Stimulated activated CD8-positive, alpha-beta memory T cell treated with anti-CD3 and anti-CD28 coated beads, Interleukin-2, amount 100 ng/mL, for 1 hour (primary cell): ENCODE measurements around the gene PPP1R13B.
"Not testable (repeated sequence)": the region's sequence is repeated elsewhere in the genome, so short reads cannot be mapped to it uniquely, and the experiment has no call there.

Experiments used
- DNase-seq, 2 donors: peaks; one replicate each; pipeline ENCODE4 v3.0.0-alpha.2; 2020; ENCODE audit warnings: low read depth in 2 of 2

PPP1R13B gene

DNA sequence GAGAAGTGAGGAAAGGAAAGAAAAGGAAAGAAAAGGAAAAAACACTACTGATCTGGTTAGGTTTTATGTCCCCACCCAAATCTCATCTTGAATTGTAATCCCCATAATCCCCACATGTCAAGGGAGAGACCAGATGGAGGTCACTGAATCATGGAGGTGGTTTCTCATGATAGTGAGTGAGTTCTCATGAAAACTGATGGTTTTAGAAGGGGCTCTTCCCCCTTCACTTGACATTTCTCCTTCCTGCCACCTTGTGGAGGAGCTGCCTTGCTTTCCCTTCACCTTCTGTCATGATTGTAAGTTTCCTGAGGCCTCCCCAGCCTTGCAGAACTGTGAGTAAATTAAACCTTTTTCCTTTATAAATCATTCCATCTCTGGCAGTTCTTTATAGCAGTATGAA lies 54.2 kb downstream of the PPP1R13B start:
- DNase-seq: not testable (repeated sequence)

DNA sequence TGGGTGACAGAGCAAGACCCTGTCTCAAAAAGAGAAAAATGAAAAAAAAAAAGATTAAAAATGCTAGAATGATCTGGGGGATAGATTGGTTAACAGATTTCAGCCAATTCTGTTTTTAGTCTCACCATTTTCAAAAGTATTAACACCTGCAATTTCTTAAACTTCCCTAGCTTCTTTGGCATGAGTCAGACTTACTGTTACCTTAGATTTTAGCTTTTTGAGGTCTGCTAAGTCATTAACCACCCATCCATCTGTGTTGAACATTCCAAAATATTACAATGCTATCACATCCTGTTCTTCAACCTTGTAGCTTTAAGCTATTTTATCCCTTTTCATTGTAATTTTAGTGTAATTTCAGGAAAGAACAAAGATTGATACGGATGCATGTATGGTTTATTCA lies 59.3 kb downstream of the PPP1R13B start:
- no peak for DNase-seq

DNA sequence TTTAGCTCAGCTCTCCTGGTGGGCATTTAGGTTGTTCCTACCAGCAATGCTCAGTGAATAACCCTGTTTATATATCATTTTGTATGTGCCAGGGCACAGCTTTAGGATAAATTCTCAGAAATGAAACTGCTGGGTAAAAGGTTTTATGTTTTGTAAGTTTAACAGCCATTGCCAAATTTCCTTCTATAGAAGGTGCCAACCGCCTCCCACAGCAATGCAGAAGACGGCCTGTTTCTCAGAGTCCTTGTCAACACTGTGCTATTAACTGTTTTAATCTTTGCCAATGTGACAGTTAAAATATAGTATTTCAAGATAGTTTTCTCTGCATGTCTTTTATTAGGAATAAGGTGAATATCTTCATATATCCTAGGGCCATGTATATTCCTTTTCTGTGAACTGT lies 65.0 kb downstream of the PPP1R13B start:
- DNase-seq: no peak

DNA sequence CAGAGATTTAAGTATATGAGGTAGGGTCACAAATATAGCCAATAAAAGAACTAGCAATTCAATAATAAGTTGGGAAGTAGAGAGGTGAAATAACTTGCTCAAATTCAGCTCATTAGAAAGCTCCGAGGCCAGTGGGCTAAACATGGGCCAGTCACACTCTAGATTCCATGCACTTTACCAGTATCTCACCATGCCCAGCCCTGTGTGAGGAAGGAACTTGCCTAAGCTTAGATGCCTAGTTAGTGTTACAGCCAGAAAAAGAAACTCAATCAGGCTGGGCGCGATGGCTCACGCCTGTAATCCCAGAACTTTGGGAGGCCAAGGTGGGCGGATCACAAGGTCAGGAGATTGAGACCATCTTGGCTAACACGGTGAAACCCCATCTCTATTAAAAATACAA lies 71.1 kb downstream of the PPP1R13B start:
- DNase-seq: not testable (repeated sequence)

DNA sequence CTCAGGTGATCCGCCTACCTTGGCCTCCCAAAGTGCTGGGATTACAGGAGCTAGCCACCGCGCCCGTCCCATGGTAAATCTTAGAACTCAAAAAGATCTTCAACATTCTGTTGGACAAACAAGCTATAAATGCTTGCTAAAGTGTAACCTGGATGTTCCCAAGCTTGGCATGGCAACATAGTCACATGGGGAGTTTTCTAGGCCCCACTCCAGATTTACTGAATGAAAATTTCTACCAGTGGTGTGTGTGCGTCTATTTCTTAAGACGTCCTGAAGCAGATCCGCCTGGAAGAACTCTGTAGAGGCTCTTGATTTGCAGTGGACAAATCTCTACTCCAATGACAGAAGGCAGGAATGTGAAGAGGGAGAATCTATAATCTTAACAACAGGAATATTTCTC lies 71.9 kb downstream of the PPP1R13B start:
- no peak for DNase-seq

DNA sequence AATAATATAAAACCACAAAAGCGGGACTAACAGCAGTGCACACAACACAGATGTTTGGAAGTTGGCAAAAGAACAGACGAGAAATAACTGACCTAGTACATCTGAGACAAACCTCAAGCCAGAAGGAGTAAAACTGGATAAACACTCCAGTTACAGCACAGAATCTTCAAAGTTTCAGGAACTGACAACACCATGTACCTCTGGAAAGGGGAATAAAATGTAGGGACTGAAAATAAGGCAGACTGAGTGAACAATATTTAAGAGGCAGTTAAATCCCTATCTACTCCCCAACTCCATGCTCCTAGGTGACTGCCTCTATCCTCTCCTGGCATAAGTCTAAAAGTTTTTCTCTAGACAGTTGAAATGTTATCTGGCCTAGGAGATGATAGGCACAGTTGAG lies 73.9 kb downstream of the PPP1R13B start:
- no peak for DNase-seq

DNA sequence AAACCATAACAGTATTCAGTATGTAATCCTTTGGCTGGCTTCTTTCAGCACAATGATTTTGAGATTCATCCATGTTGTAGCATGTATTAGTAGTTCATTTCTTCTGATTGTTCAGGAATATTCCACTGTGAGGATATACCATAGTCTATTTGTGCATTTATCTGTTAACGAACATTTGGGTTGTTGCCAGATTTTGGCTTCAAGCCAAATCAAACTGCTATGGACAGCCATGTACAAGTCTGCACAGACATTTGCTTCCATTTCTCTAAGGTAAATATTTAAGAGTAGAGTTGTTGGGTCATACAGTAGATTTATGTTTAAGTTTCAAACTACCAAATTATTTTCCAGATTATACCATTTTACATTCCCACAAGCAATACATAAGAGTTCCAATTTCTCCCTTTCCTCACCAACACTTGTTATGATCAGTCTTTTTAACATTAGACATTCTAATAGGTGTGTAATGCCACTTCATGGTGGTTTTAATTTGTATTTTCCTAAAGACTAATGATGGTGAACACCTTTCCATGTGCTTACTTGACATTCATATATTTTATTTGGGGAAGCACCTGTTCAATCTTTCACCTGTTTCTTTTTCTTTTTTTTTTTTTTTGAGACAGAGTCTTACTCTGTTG lies 75.2 kb downstream of the PPP1R13B start:
- DNase-seq: no peak

DNA sequence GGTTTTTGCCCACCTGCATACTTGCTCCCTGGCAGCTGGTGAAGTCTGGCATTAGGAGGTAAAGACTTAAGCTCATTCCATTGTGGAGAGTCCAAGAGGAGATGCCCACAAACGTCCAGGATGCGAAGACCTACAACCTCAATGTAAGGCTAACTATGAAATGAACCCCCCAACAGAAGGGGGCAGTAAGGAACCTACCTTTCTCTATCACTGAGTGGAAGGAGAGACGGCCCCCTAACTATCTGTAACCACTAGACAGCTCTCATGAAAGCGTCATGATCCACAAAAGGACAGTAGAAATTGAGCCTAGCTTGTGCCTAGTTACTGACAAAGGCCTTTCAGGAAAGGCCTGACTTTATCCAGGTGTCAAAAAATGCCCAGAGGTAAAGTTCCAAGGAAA lies 76.5 kb downstream of the PPP1R13B start:
- DNase-seq: no peak

DNA sequence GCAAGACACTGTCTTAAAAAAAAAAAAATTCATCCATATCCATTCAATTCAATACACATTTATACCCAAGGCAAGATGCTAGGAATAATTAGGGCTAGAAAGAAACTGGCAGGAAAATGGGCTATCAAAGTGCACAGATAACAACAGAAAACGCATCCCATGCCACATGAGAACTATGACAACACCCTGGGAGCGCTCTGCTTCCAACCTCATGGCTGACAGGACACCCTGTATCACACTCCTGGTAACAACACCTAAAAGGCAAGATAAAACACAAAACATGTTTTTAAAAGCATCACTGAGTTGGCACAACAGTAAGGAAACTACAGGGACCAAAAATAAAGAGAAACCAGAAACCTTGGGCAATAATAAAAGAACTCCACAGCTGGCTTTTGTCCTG lies 76.9 kb downstream of the PPP1R13B start:
- no peak for DNase-seq

DNA sequence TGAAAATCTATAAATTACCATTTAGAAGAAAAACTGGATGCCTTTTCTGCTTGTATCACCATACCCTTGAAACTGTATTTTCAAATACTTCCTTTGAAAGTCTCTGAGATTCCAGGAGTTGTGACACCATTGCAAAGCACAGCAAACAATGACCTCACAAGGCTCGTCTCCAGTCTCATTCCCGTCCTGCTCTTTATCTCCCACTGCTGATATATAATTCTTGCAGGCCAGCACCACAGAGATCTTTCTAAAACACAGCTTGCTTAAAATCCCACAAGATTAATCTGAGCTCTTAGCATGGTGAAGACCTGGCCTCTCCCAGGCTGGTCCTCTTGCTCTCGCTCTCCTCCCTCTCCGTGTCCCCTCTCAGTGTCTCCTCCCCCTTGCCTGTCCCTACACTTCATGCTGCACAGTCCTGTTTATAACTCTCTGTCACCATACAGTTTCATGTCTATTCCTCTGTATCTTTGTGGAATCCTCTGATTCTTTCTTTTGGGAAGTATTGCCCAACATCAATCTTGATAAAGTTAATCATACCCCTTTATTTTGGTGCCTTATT lies 80.0 kb downstream of the PPP1R13B start:
- no peak for DNase-seq

DNA sequence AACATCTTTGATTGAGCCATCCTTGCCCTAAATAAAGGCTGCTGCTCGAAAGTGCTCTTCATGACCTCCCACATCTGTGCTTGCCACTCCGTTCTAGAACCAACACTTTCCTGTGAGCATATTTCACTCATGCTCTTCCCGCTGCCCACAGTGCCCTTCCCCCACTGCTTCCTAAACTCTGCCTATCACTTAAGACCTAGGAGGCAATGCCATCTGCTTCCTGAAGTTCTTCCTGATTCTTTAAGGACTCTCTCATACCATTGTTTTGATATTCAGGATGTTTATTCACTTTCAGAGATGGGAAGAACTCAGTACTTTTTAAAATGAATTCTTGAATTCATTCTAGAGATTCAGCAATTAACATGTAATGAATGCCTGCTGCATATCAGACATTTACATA lies 81.8 kb downstream of the PPP1R13B start:
- DNase-seq: no peak

DNA sequence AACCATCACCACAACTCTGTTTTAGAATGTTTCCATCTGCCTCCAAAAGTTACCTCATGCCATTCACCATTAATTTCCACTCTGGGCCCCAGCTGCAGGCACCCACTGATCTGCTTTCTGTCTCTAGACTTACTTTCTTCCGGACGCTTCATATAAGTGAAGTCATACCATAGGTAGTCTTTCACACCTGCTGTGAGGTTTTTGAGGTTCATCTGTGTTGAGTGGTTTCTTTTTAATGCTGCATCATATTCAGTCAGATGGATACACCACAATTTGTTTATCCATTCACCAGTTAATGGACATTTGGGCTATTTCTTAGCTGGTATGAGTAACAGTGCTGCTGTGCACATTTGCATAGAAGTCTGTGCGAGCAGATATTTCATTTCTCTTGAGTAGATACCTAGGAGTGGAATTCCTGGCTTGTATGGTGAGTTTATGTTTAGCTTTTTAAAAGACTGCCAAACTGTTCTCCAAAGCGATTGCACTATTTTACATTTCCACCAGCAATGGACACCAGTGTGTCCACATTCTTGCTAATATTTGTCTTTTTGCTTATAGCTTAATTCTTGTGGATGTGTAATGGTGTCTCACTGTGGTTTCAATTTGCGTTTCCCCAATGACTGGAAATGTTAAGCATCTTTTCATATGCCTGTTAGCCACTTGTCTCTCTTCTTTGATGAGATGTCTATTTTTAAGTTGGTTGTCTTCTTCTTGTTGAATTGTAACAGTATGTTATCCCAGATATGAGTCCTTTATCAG lies 83.5 kb downstream of the PPP1R13B start:
- no peak for DNase-seq

DNA sequence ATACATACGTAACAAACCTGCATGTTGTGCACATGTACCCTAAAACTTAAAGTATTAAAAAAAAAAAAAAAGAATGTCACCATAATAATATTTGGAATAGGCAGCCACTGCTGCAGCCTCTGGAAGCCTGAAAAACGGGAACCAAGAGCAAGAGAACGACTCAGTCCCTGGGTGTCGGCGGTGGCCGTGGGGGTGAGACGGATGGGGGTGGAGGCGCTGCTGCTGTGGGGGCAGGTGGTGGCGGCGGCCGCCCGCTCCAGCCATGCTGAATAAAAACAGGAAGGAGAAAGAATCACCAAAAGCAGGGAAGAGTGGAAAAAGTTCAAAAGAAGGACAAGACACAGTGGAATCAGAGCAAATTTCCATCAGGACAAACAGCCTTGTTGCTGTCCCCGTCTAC lies 84.8 kb downstream of the PPP1R13B start:
- DNase-seq: no peak

DNA sequence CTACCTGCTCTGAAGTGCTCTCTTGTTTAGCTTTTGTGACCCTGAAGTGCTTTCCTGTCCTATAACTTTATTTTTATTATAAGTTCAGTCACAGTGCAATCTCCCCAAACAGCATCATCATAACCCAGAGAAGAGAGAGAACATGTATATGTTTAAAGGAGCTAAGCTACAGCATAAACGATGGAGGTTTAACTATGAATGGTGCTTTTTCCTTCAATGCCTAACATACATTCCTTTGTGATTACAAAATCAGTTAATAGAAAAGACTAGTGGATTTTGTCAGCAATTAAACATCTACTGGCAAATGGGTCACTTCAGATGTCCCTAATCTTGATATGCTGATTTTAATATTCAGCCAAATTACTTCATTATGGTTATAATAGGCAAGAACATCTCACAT lies 85.3 kb downstream of the PPP1R13B start:
- DNase-seq: no peak

DNA sequence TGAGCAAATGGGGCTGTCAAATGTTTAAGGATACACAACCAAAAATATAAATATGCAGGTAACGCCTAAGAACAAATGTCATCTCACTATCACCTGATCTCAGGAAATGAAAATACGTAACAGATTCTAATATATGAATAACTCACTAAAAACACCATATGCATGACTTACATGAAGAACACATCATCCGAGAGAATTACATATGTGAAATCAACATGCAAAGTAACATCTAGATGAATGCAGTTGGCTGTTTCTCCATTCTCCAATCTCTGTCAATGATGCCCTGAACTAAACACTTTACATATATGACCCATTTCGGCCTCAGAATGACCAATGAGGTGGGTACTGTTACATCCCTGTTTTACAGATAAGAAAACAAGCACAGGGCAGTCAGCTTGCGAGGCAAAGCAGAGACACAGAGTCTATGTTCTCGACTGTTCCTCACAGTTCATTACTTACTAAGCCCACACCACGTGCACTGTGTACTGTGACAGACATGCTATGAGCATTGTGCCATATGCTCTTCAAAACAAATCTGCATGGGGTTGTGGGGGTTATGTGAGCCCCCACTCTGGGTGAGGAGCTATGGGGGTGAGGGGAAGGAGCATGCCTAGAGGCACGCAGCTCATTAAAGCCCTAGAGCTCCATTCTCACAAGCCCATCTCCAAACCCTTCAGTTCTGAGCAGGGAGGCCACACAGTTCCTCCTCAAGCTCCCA lies 89.2 kb downstream of the PPP1R13B start:
- no peak for DNase-seq

DNA sequence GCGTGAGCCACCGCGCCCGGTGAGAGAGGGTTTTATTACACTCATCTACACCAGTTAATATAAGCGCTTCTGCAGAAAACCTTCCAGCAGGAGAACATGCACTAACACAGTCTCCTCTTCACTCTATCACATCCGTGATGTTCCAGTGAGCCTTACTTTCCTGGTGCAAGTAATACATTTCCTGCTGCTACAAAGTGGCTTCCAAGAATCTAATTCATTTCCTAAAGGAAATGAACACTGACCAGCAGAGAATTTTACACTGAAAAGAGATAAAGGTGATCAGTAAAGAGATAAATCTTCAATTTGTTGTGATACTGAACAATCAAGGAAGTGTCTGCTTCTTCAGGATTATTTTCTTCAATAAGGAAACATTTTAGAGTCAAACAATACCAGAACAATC lies 92.3 kb downstream of the PPP1R13B start:
- no peak for DNase-seq

DNA sequence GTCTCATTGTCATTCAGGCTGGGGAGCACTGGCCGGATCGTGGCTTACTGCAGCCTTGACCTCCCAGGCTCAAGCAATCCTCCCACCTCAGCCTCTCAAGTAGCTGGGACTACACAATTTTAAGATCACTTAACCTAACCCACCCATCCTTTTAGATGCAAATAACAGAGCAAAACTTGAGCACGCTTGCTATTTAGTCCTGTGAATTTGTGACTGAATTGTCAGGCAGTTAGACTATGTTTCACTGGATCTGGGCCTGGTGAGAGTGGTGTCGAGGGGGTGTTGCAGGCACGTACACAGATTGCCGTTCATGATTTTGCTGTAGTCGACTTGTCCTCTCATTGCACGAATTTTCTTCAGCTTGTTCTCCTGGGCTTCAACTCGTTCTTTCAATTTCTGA lies 93.6 kb downstream of the PPP1R13B start:
- DNase-seq: no peak

DNA sequence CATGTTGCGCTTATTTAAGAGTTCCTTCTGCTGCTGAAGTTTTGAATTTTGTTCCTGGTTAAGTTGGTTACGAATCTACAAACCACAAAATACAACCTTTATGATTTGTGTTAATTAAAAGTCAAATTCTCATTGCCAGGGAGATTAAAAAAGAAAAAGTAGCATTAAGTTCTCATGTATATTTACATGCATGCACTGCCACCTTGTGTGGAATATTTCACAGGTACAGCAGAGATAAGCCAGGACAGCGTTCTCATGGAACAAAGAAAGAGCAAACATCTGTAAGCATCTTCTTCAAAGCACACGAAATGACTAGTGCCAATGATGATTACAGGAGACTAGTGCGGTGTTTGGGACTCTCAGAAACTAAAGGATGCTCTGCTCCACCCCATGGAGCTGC lies 97.5 kb downstream of the PPP1R13B start:
- DNase-seq: no peak

DNA sequence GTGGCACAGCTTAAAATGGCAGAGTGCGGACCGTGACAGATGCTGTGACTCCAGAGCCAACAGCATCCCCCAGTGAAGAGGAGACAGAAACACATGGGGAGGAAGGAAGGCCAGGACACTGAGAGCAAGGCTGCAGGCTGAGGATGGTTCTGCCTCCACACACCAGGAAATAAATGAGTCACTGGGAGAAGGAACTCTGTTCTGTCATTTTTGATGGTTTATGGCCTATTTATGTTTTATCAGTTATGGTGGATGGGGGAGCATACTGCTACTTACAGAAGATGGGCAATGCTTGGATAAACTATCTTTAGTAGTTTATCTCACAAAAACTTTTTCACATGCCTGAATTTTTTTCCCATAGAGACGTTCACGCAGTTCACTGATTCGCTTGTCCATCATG lies 97.9 kb downstream of the PPP1R13B start:
- no peak for DNase-seq

DNA sequence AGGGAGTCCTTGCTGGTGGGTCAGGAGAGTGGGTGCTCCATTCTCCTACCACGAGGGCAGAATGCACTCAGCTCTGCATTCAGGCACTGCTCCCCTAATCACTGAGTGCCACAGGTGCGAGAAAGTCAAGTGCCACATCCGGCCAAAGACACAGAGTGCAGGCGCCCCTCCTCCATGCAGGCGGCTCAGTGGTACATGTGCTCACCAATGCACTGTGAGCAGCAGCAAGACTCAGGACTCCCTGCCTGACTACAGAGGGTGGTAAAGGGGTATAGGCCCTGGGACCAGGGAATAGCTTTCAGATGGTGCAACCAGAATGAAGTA lies 98.9 kb downstream of the PPP1R13B start:
- no peak for DNase-seq

DNA sequence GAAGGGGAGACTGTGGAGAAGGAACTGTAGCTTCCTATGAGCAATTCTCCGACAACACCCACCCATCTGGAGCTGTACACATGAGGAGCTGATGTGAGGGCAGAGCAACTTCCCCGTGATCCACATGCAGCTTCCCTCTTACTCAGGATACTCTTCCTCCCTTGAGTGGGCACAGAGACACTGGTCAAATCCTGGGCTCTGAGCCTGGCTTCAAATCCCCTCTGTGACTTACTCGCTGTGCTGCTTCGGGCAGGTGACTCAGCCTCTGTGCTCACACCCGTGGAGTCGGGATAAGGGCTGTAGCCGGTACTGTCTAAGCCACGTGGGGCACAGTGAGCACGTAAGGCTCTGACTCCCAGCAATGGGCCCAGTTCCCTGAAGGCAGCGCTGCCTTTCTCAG lies 100.7 kb downstream of the PPP1R13B start:
- no peak for DNase-seq

DNA sequence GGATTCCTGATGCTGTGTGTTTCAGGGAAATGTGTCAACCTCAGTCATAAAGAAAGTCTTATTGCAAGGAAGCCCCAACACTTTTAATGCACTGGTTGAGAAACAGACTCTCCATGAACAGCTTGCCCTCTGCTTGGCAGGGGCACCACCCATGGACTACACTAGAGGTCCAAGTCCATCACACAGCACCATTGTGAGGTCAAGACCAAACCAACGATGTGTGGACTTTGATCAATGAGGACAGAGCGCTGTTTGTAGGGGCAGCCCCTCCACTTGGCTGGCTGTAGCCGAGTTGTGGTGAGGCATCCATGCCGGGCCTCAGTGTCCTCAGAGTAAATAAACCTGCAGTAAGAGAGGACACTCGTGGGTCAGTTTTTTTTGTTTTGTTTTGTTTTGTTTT lies 102.0 kb downstream of the PPP1R13B start:
- no peak for DNase-seq
